Liver (tissue), 9 donors: Measurements from ENCODE around the gene ZNF205. TPM values are rescaled to one million over a fixed set of nuclear protein-coding genes. Genes with fewer than 3 reads are reported as not detected.

ENCODE experiments used
- DNase-seq: peaks from one replicate; pipeline ENCODE4 v3.0.0-alpha.2; 2017; ENCODE audit warnings: low spot score
- H3K27ac ChIP-seq, 2 donors: one replicate each; pipeline ENCODE4 v1.7.0; 2013; ENCODE audit warnings: inconsistent platforms in 2 of 2, low read length in 2 of 2, control low read depth in 1 of 2, low read depth in 1 of 2, mild to moderate bottlenecking in 1 of 2
- H3K27me3 ChIP-seq, 4 donors: one replicate each; pipeline versions ENCODE4 v1.6.1 to v1.7.0; 2013; ENCODE audit warnings: low read length in 3 of 4, inconsistent platforms in 1 of 4, mild to moderate bottlenecking in 1 of 4, moderate library complexity in 1 of 4; ENCODE audit not compliant: control insufficient read depth in 4 of 4, insufficient read depth in 4 of 4
- H3K36me3 ChIP-seq, 4 donors: one replicate each; pipeline versions ENCODE4 v1.6.1 to v1.7.0; 2013; ENCODE audit warnings: low read length in 3 of 4, mild to moderate bottlenecking in 3 of 4, low read depth in 1 of 4, moderate library complexity in 1 of 4; ENCODE audit not compliant: control insufficient read depth in 4 of 4, insufficient read depth in 3 of 4
- H3K4me1 ChIP-seq, 4 donors: one replicate each; pipeline versions ENCODE4 v1.6.1 to v1.7.0; 2013; ENCODE audit warnings: low read length in 3 of 4, mild to moderate bottlenecking in 3 of 4, moderate library complexity in 1 of 4; ENCODE audit not compliant: control insufficient read depth in 4 of 4, insufficient read depth in 4 of 4
- H3K4me3 ChIP-seq, 3 donors: one replicate each; pipeline versions ENCODE4 v1.6.1 to v1.7.0; 2013; ENCODE audit warnings: low read length in 3 of 3, control low read depth in 1 of 3, low read depth in 1 of 3, mild to moderate bottlenecking in 1 of 3
- H3K9ac ChIP-seq, 2 donors: one replicate each; pipeline ENCODE4 v1.7.0; 2013; ENCODE audit warnings: low read length in 2 of 2, mild to moderate bottlenecking in 2 of 2, moderate library complexity in 2 of 2, control low read depth in 1 of 2, low read depth in 1 of 2
- H3K9me3 ChIP-seq, 4 donors: one replicate each; pipeline versions ENCODE4 v1.6.1 to v1.7.0; 2013; ENCODE audit warnings: low read length in 3 of 4; ENCODE audit not compliant: control insufficient read depth in 4 of 4
- EGR1 ChIP-seq, 2 donors: IDR thresholded peaks; 2 replicates each; pipeline ENCODE4 v1.6.1; 2016 to 2018; ENCODE audit warnings: antibody characterized with exemption in 2 of 2, low read depth in 2 of 2
- GABPA ChIP-seq, 2 donors: IDR thresholded peaks in 1 of 2; conservative IDR thresholded peaks in 1 of 2; 2 replicates each; pipeline ENCODE4 v1.6.1; 2016; ENCODE audit warnings: antibody characterized with exemption in 2 of 2, mild to moderate bottlenecking in 1 of 2, moderate library complexity in 1 of 2
- HNF4A ChIP-seq, 2 donors: conservative IDR thresholded peaks; 2 replicates each; pipeline ENCODE4 v1.6.1; 2016; ENCODE audit warnings: antibody characterized with exemption in 2 of 2, mild to moderate bottlenecking in 2 of 2
- HNF4G ChIP-seq: IDR thresholded peaks from 2 replicates; pipeline ENCODE4 v1.6.1; 2016; ENCODE audit warnings: antibody characterized with exemption
- JUND ChIP-seq, 2 donors: IDR thresholded peaks; 2 replicates each; pipeline ENCODE4 v1.6.1; 2016; ENCODE audit warnings: antibody characterized with exemption in 2 of 2
- NR2F2 ChIP-seq: IDR thresholded peaks from 2 replicates; pipeline ENCODE4 v1.6.1; 2016; ENCODE audit warnings: antibody characterized with exemption
- RAD21 ChIP-seq, 2 donors: IDR thresholded peaks; 2 replicates each; pipeline ENCODE4 v1.6.1; 2016; ENCODE audit warnings: antibody characterized with exemption in 2 of 2, mild to moderate bottlenecking in 2 of 2
- REST ChIP-seq: IDR thresholded peaks from 2 replicates; pipeline ENCODE4 v1.6.1; 2016; ENCODE audit warnings: antibody characterized with exemption, mild to moderate bottlenecking
- RXRA ChIP-seq, 2 donors: IDR thresholded peaks; 2 replicates each; pipeline ENCODE4 v1.6.1; 2017 to 2018; ENCODE audit warnings: antibody characterized with exemption in 2 of 2, mild to moderate bottlenecking in 1 of 2
- SP1 ChIP-seq: IDR thresholded peaks from 2 replicates; pipeline ENCODE4 v1.6.1; 2018; ENCODE audit warnings: antibody characterized with exemption, mild to moderate bottlenecking
- TAF1 ChIP-seq: conservative IDR thresholded peaks from 2 replicates; pipeline ENCODE4 v1.6.1; 2016; ENCODE audit warnings: antibody characterized with exemption, mild to moderate bottlenecking
- YY1 ChIP-seq: IDR thresholded peaks from 2 replicates; pipeline ENCODE4 v1.6.1; 2016; ENCODE audit warnings: antibody characterized with exemption, mild to moderate bottlenecking
- WGBS: extraction: QIAGEN DNeasy Blood & Tissue Kit; methylation state at CpG from one replicate; pipeline ENCODE4 v1.1.7; 2013; 5-methylcytosine and 5-hydroxymethylcytosine counted together
- polyA plus RNA-seq, 2 donors: library from polyadenylated mRNA; stranded (reverse) in 1 of 2; unstranded in 1 of 2; fragments of 200-250 nt in 1 of 2; fragments of >200 nt in 1 of 2; fragmentation: Nextera tagmentation in 1 of 2; extraction: Ambion mirVana in 1 of 2; gene quantifications; one replicate each; pipeline versions ENCODE4 v1.2.1 to v1.2.3, GENCODE V29; 2013 to 2015
- total RNA-seq, 2 donors: library from RNA; depleted of rRNA; stranded (reverse); fragments of >200 nt; gene quantifications; one replicate each; pipeline ENCODE4 v1.2.3, GENCODE V29; 2014
- TF ChIP-seq, protein P1 (sequence below): fragments of 150-350 bp; IDR thresholded peaks from 2 replicates; pipeline ENCODE4 v1.5.1; 2017; ENCODE audit warnings: improper control_type of control experiment, low read depth, low read length; ENCODE audit not compliant: missing input control
- donor health status: healthy.
- donor health status: healthy.
- donor health status: healthy.
- donor health status: healthy.
- donor health status: healthy.

ZNF205 gene
- total and polyA plus RNA-seq, 4 donors: 2.0 to 6.9 (median 5.0) TPM

- under 1% methylated on average over 63 of the region's 63 CpGs for WGBS
- H3K36me3 ChIP-seq: peaks cover 0 to 17% (median 7%) of the 10 kb centered on the region in 4 donors
- no peaks in the 10 kb centered on the region for H3K9me3 ChIP-seq
- peak within 1 kb of the TSS; percentile 96 to 97 for H3K27ac ChIP-seq
- H3K27me3 ChIP-seq: no peaks in the 10 kb centered on the region
- TF ChIP-seq RXRA (IDR thresholded peaks at IDR 0.05) (peak; percentile 33 to 38), HNF4G (no peak), YY1 (peak; percentile 63), JUND (IDR thresholded peaks at IDR 0.05) (peak in 1 of 2 donors; percentile 27), GABPA (IDR thresholded peaks at IDR 0.05 in 1 of 2, conservative IDR thresholded peaks at IDR 0.05 in 1 of 2) (peak; percentile 81 to 94), TAF1 (peak; percentile 42), SP1 (peak; percentile 60), EGR1 (IDR thresholded peaks at IDR 0.05; ENCODE audit: low read depth in 2 of 2) (peak; percentile 28 to 72), RAD21 (IDR thresholded peaks at IDR 0.05) (peak in 1 of 2 donors; percentile 34), HNF4A (conservative IDR thresholded peaks at IDR 0.05) (no peak), REST (peak; percentile 53), NR2F2 (no peak)
- TF ChIP-seq, protein P1, sequence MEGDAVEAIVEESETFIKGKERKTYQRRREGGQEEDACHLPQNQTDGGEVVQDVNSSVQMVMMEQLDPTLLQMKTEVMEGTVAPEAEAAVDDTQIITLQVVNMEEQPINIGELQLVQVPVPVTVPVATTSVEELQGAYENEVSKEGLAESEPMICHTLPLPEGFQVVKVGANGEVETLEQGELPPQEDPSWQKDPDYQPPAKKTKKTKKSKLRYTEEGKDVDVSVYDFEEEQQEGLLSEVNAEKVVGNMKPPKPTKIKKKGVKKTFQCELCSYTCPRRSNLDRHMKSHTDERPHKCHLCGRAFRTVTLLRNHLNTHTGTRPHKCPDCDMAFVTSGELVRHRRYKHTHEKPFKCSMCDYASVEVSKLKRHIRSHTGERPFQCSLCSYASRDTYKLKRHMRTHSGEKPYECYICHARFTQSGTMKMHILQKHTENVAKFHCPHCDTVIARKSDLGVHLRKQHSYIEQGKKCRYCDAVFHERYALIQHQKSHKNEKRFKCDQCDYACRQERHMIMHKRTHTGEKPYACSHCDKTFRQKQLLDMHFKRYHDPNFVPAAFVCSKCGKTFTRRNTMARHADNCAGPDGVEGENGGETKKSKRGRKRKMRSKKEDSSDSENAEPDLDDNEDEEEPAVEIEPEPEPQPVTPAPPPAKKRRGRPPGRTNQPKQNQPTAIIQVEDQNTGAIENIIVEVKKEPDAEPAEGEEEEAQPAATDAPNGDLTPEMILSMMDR: no peak
- DNase-seq: peak; percentile 91
- peaks cover 0 to 32% (median 27%) of the 10 kb centered on the region in 4 donors for H3K4me1 ChIP-seq
- peak within 1 kb of the TSS; percentile 95 to 99 for H3K9ac ChIP-seq
- H3K4me3 ChIP-seq: peak within 1 kb of the TSS; percentile 83 to 100 (median 100)
These were observed 22.1 kb downstream of the ZNF205 start, which contains the start of gene ZNF213 for GRCh38 chr16:3134338-3135125. TSS of gene ZNF213 (plus strand) at chr16:3135029. CDS start at chr16:3137281, 2,252 bp downstream.

- no peak for DNase-seq
- TF ChIP-seq, protein P1: no peak
- TF ChIP-seq RAD21 (IDR thresholded peaks at IDR 0.05): no peak
- Histone ChIP-seq H3K36me3 (peaks cover 0 to 17% (median 7%) of the 10 kb centered on the region in 4 donors), H3K27ac (peak overlapping the region; percentile 69 to 96), H3K4me1 (peaks cover 0 to 25% (median 20%) of the 10 kb centered on the region in 4 donors), H3K9ac (peak overlapping the region; percentile 92 to 94), H3K4me3 (peak overlapping the region; percentile 77 to 83 (median 79)), H3K9me3 (no peaks in the 10 kb centered on the region), H3K27me3 (no peaks in the 10 kb centered on the region)
- under 1% methylated on average over 43 of the region's 43 CpGs for WGBS
These were observed 22.8 kb downstream of the ZNF205 start for GRCh38 chr16:3135126-3135715.
